ENCODE measurements around the gene PDZD4. TPM values are rescaled to one million over a fixed set of nuclear protein-coding genes. Genes with fewer than 3 reads are reported as not detected.

Gene PDZD4
- total and polyA plus RNA-seq, 4 donors = 0.15 to 1.8 (median 0.69) TPM

- no peak for DNase-seq (ENCODE audit: low spot score)
These were observed 40.5 kb upstream of the PDZD4 start for GRCh38 chrX:153870791-153871360.

GRCh38 chrX:153870288-153870690 lies 39.9 kb upstream of the PDZD4 start:
- TF ChIP-seq REST (IDR thresholded peaks at IDR 0.05) = no peak
- no peak for DNase-seq (ENCODE audit: low spot score)
- no peak overlapping the region for H3K4me3 ChIP-seq (ENCODE audit: low read depth in 1 of 3, low read length in 3 of 3)
- no peaks in the 10 kb centered on the region for H3K36me3 ChIP-seq (ENCODE audit: control insufficient read depth in 4 of 4, insufficient read depth in 3 of 4, low read depth in 1 of 4, low read length in 3 of 4)
- H3K9me3 ChIP-seq (ENCODE audit: control insufficient read depth in 4 of 4, low read length in 3 of 4) = no peaks in the 10 kb centered on the region
- no peaks in the 10 kb centered on the region for H3K27me3 ChIP-seq (ENCODE audit: control insufficient read depth in 4 of 4, insufficient read depth in 4 of 4, low read length in 3 of 4)
- WGBS = 70% methylated on average over 11 of the region's 11 CpGs
- no peaks in the 10 kb centered on the region for H3K4me1 ChIP-seq (ENCODE audit: control insufficient read depth in 4 of 4, insufficient read depth in 4 of 4, low read length in 3 of 4)
- no peak overlapping the region for H3K9ac ChIP-seq (ENCODE audit: low read depth in 1 of 2, low read length in 2 of 2)
- no peak overlapping the region for H3K27ac ChIP-seq (ENCODE audit: low read depth in 1 of 2, low read length in 2 of 2)

More at GRCh38 chrX:153870791-153871360, 40.5 kb upstream of the PDZD4 start:
- Histone ChIP-seq H3K36me3 (ENCODE audit: control insufficient read depth in 4 of 4, insufficient read depth in 3 of 4, low read depth in 1 of 4, low read length in 3 of 4) (no peaks in the 10 kb centered on the region), H3K9me3 (ENCODE audit: control insufficient read depth in 4 of 4, low read length in 3 of 4) (no peaks in the 10 kb centered on the region), H3K9ac (ENCODE audit: low read depth in 1 of 2, low read length in 2 of 2) (no peak overlapping the region), H3K4me3 (ENCODE audit: low read depth in 1 of 3, low read length in 3 of 3) (no peak overlapping the region), H3K4me1 (ENCODE audit: control insufficient read depth in 4 of 4, insufficient read depth in 4 of 4, low read length in 3 of 4) (no peaks in the 10 kb centered on the region), H3K27ac (ENCODE audit: low read depth in 1 of 2, low read length in 2 of 2) (no peak overlapping the region), H3K27me3 (ENCODE audit: control insufficient read depth in 4 of 4, insufficient read depth in 4 of 4, low read length in 3 of 4) (no peaks in the 10 kb centered on the region)
- 56% methylated on average over 21 of the region's 21 CpGs for whole genome bisulfite sequencing
- TF ChIP-seq SP1 (IDR thresholded peaks at IDR 0.05) = no peak
- TF ChIP-seq ATF3 (IDR thresholded peaks at IDR 0.05) = no peak
- no peak for TF ChIP-seq HNF4A (conservative IDR thresholded peaks at IDR 0.05)
- TF ChIP-seq TAF1 (conservative IDR thresholded peaks at IDR 0.05) = no peak
- TF ChIP-seq FOXA2 (IDR thresholded peaks at IDR 0.05) = no peak
- no peak for TF ChIP-seq JUND (IDR thresholded peaks at IDR 0.05)
- no peak for TF ChIP-seq RAD21 (IDR thresholded peaks at IDR 0.05)
- TF ChIP-seq MAX (IDR thresholded peaks at IDR 0.05) = no peak
- TF ChIP-seq EGR1 (IDR thresholded peaks at IDR 0.05; ENCODE audit: low read depth in 2 of 2) = no peak
- no peak for TF ChIP-seq FOXA1 (IDR thresholded peaks at IDR 0.05)
- TF ChIP-seq NR2F2 (IDR thresholded peaks at IDR 0.05) = no peak

GRCh38 chrX:153869473-153870287 lies 39.3 kb upstream of the PDZD4 start:
- H3K9me3 ChIP-seq (ENCODE audit: control insufficient read depth in 4 of 4, low read length in 3 of 4) = no peaks in the 10 kb centered on the region
- TF ChIP-seq TAF1 (conservative IDR thresholded peaks at IDR 0.05) (no peak), REST (IDR thresholded peaks at IDR 0.05) (no peak)
- no peak overlapping the region for H3K9ac ChIP-seq (ENCODE audit: low read depth in 1 of 2, low read length in 2 of 2)
- H3K36me3 ChIP-seq (ENCODE audit: control insufficient read depth in 4 of 4, insufficient read depth in 3 of 4, low read depth in 1 of 4, low read length in 3 of 4) = no peaks in the 10 kb centered on the region
- H3K4me3 ChIP-seq (ENCODE audit: low read depth in 1 of 3, low read length in 3 of 3) = no peak overlapping the region
- DNase-seq (ENCODE audit: low spot score) = no peak
- no peaks in the 10 kb centered on the region for H3K4me1 ChIP-seq (ENCODE audit: control insufficient read depth in 4 of 4, insufficient read depth in 4 of 4, low read length in 3 of 4)
- H3K27me3 ChIP-seq (ENCODE audit: control insufficient read depth in 4 of 4, insufficient read depth in 4 of 4, low read length in 3 of 4) = no peaks in the 10 kb centered on the region
- no peak overlapping the region for H3K27ac ChIP-seq (ENCODE audit: low read depth in 1 of 2, low read length in 2 of 2)
- WGBS = 86% methylated on average over 31 of the region's 31 CpGs

Measured in liver (tissue), 9 donors.